HG03575 (cell line): ENCODE results near the gene TTC28.

Experiments
- ATAC-seq: cut with Tn5 transposase; IDR thresholded peaks from one replicate; pipeline ENCODE4 v1.9.1; 2021; ENCODE audit not compliant: unreplicated experiment, insufficient number of reproducible peaks, low FRiP score; ENCODE audit errors: extremely low read depth

The TTC28 gene

DNA sequence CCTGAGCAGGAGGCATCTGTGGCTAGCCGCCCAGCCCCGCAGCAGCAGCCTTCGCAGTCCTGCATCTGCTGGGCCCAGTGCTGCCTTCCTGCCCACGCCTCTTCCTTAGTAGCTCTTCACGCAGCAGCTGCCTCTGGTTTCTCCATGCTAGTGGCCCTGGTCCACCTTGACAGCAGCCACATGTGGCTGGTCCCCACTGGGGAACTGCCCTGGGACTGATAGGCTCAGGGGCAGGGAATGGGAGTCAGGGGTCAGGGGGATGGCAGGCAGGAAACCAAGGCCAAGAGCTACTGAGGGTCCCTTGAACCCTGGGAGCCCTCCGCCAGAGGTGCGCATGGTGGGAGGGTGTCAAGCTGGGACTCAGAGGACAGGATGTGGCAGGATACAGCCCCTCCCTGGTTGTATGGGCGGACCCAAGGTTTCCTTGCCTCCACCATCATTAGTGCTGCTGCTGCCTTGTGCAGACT lies 661.1 kb downstream of the TTC28 start:
- no peak for ATAC-seq

DNA sequence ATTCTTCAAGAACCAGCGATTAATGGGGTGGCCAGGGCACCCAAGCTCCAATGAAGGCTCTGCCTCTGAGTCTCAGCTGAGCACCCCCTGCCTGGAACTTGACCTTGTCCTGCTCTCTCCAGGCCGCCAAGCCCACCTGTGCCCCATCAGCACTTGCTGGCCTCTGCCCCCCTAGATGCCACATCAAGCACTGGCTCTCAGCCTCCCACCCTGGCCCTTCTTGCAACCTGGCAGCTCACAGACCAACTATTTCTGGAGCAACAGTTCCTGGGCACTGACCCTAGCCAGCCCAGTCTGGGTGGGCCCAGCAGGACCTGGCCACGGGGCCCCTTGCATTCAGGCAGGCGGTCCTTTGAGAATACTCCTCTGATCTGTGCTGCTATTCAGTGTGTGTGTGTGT lies 661.8 kb downstream of the TTC28 start:
- ATAC-seq, result no peak

- ATAC-seq, result no peak
Measured at GRCh38 chr22:28017558-28017820, 662.2 kb downstream of the TTC28 start.

- no peak for ATAC-seq
Measured at GRCh38 chr22:28016781-28017557, 662.7 kb downstream of the TTC28 start.

- ATAC-seq, result no peak
Measured at GRCh38 chr22:28015676-28016601, 663.7 kb downstream of the TTC28 start.

- ATAC-seq, result no peak
Measured at GRCh38 chr22:28015046-28015425, 664.6 kb downstream of the TTC28 start.

GRCh38 chr22:28014211-28015045 lies 665.2 kb downstream of the TTC28 start:
- no peak for ATAC-seq

GRCh38 chr22:28013611-28014010 lies 666.0 kb downstream of the TTC28 start:
- no peak for ATAC-seq

DNA sequence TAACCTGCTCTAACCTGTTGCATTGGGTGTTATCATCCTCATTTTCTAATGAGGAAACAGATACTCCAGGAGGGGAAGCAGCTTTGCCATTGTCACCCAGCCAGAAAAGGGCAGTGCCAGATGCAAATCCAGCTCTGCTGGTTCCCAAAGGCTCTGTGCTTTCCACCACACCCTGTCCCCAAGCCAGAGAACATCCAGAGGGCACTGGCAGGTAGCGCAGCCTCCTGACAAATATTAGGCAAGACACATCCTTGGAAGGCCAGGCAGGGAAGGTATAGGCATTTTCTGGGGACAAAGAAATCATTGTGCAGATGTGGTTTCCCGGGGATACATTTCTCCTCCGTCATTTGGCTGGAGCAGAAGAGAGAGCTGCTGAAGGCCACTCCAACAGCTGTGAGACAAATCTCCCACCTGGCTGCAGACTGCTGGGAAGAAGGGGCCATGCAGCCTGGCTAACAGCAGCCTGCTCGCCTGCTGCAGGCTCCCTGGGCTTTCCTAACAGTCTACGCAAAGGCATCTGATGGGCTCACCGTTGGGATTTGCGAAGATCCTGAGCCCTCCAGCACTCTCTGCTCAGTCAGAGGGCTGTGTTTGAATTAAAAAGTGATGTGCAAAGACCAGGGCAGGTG lies 666.7 kb downstream of the TTC28 start:
- no peak for ATAC-seq

- ATAC-seq, result no peak
Measured at GRCh38 chr22:28009272-28009827, 670.3 kb downstream of the TTC28 start.

DNA sequence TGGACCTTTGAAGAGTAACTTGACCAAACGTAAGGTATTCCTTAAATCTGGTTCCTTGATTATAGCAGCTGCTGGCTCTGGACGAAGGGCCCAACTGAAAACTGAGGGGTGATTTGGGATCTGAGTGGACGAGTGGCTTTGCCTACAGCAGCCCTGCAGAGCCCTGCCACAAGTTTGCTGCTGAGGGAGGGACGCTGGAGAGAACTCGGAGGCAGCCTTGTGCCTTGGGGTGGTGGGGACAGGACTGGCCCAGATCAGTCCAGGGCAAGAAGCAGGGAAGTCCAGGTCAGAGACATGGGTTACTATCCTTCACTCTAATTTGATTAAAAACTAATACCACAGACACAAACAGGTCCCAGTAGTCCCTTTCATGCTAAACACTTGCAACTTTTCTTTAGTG lies 671.0 kb downstream of the TTC28 start:
- ATAC-seq, result no peak

DNA sequence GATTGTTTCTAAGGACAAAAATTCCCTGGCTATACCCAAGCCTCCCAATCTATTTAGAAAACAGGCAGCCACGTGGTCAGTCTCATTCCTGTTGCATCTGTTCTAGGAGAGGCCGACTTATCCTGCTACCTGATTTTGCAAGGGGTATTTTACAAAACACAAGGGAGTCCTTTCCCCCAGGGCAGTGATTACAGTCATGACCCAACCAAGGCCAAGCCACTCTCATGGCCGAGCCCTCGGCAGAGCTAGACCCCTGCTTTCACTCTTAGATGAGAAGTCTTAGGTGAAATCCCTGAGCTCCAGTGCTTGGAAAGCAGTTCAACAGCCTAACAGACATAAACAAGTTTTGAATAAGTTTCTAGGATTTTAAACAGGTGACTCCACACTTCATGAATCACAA lies 671.6 kb downstream of the TTC28 start:
- ATAC-seq, result no peak

GRCh38 chr22:28006271-28006670 lies 673.4 kb downstream of the TTC28 start:
- ATAC-seq, result no peak

- ATAC-seq, result no peak
Measured at GRCh38 chr22:28005513-28005912, 674.1 kb downstream of the TTC28 start.

GRCh38 chr22:28004021-28004420 lies 675.6 kb downstream of the TTC28 start:
- ATAC-seq, result no peak

GRCh38 chr22:28002863-28003565 lies 676.6 kb downstream of the TTC28 start:
- ATAC-seq, result no peak

DNA sequence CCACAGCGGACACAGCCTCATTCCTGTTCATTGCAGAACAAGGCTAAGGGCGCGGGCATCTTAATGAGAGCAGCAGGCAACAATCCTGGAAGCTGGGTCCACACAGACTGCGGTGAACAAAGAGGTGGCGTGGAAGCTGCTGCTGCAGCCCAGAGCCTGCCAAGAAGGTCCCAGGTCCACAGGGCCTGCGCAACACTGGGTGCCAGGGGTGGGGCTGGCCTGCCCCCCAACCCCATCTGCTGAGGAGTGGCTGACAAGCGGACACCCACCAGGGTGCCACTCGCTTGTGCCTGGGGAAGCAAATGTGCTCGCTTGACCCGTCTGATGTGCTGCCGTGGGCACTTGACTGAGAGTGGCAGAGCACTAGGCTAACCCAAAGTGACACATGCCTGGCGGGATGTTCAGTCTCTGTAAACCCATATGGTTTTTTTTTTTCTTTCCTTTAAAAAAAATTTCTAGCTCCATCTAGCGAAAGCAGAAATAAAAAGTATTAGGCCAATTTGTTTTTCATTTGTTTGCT lies 677.4 kb downstream of the TTC28 start:
- no peak for ATAC-seq
